Measurements from ENCODE around the gene ARFGEF3.

Gene ARFGEF3

DNA sequence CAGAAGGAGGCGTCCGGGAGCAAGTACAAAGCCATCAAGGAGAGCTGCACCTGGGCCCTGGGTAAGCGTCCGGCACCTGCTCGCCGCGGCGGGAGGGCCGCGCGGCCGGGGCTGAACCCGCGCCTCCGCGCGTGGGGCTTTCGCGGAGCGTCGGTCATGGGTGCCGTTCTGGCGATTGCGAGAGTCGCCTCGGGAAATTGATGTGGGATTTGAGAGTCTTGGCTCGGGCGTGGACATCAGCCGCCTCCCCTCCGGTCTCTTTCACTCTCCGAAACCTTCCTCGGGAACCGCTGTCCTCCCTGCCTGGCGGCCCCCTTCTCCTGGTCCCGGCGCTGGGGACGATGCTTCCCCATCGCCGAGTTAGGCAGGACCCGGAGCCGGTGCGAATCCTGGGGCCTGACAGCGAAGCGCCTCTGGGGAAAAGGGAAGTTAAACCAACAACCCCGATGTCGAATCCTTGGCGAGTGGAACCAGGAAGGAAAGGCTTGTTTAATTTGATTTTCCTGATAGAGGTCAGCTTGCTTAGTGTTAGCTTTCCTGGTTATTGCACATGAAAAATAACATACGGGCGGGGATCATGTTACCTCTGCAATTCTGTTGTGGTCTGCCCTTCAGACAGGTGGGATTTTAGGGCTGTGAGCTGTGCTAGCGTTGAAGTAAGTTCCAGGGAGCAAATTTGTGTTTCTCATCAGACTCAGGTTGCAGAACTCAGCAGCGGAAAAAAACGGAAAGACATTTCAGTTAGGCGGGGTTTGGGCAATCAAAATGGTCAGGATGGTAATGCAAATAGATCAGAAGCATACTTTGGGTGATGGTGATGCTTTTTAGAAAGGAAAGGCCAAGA, 594 bp downstream of the ARFGEF3 start:
- DNase-seq (ENCODE audit: low read depth) = no peak

DNA sequence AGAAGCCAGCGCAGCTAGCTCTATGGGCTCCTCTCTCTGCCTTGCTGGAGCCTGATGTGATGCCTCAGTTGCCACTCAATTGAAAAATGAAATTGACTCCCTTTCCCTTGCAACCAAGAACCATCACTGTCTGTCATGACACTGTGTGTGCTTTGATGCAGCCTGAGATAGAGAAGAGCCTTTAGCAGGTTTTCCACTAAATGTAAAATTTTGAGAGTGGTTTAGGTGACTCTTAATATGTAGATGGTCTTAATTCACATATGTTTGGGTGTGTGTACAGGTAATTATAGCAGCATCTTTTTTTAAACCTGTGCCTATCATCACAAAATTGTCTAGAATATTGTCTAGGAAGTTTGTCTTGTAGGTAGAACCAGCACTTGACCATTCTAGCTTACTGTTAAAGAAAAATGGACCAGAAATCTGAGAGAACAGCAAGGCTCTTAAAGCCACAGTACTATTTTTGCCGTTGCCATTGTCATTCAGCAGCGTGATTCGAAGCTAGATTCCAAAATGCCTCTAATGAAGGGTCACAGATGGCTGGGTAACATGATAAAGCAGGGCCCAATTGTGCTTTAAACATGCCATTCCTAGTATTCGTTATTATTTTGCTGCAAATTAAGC, 1.3 kb downstream of the ARFGEF3 start:
- DNase-seq (ENCODE audit: low read depth) = no peak

DNA sequence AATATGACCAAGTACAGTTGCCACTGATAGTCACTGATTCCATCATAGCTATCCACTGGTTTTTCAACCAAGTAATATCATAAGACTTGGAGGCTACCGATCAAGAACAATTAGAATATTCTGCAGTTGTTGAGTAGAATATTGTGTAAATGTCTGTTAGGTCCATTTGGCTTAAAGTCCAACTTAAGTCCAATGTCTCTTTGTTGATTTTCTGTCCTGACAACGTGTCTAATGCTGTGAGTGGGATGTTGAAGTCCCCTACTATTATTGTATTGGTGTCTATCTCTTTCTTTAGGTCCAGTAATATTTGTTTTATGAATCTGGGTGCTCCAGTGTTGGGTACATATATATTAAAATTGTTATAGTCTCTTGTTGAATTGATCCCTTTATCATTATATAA, 13.9 kb downstream of the ARFGEF3 start:
- DNase-seq (ENCODE audit: low read depth) = no peak

DNA sequence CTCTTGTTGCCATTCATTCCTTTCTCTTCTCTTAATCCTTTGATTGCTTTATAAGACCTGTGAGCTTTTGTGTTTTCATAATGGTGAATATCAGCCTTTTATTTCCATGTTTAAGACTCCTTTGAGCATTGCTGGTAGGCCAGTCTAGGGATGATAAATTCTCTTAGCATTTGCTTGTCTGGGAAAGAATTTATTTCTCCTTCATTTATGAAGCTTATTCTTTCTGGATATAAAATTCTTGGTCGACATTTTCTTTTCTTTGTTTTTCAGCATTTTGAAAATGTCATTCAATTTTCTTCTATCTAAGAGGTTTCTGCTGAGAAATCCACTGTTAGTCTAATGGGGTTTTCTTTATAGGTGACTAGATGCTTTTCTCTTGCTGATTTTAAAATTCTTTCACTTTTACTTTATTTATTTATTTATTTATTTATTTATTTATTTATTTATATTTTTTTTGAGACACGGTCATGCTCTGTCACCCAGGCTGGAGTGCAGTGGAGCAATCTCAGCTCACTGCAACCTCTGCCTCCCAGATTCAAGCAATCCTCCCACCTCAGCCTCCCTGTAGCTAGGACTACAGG, 15.0 kb downstream of the ARFGEF3 start:
- no peak for DNase-seq (ENCODE audit: low read depth)

DNA sequence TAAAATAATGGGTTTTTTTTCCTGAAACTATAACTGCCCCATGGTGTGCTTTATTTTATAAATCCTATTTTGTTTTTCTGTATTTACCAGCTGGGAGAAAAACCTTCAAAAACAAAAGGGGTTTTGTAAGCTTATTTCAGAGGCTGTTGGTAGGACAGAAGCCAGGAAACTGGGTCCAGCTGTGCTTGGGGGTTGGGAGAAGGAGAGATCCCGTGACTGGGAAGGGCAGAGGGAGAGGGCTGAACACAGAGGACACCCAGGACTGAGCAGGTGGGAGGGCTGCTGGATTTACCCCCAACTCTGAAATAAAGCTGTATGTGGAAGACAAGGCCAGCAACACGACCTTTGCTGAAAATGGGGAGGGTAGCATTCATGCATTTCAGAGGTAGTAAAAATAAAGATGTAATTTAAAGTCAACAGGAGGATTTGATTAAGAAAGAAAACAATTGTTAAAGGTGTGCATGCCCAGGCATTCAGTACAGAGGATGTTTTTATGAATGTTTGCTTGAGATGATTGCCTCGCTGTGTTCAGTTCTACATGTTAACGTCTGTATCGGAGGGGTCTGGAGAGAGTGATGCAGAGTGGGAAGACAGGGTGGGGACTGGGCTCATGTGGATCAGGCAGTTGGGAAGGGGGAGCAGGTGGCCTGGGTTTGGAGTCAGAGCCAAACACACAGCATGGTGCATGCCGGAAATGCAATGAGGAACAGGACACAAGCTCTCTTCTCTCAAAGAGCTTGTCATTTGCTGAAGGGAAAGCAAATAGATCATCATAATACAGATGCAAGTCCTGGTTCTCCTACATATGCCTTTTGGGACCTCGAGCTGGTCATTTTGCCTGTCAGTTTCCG, 21.4 kb downstream of the ARFGEF3 start:
- no peak for DNase-seq (ENCODE audit: low read depth)

DNA sequence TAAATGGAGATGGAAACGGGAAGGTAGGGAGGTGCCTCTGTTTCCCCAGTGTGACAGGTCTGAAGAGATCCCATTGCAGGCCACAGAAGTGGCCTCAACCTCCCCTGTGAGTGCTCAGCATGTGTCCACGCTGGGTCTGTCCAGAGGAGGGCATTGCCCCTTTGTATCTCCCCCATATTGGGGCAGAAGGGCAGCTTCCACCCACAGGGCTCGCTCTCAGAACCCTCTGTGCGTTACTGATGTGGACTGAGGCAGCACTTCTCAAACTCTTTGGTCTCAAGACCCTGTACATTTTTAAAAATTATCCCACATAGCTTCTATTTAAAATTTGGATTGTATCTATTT, 22.0 kb downstream of the ARFGEF3 start:
- no peak for DNase-seq (ENCODE audit: low read depth)

DNA sequence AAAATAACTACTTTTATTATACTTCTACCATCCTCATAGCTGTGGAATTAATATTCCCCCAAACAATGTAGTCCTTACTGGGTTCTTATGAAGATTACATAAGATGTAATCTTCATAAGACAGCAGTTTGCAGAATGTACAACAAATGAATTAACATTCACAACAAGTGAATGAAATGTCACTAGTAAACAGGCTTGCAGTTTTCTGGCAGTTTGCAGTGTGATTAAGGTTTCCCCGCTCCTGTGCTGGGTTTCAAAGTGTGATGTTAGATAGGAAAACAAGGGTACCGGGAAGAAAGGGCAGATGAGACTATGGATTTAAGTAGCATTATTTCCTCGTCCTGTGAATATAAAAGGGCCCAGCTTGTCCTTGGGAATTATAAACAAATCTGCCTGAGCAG, 22.5 kb downstream of the ARFGEF3 start:
- DNase-seq (ENCODE audit: low read depth) = no peak

DNA sequence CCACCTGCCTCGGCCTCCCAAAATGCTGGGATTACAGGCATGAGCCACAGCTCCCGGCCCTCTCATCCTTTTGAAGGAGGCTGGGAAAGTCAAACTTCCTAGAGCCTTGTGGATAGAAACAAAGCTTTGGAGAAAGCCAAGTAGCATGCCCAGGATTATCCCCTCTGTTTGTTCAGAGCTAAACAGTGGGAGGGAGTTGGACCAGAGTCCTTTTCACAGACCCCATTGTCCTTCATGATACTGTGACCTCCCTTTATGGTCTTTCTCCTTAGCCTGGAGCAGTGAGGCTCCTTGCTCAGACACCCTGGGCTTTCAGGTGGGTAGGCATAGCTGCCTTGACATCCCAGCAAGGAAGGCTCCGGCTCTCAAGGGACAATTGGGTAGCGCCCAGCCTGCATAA, 25.4 kb downstream of the ARFGEF3 start:
- no peak for DNase-seq (ENCODE audit: low read depth)

DNA sequence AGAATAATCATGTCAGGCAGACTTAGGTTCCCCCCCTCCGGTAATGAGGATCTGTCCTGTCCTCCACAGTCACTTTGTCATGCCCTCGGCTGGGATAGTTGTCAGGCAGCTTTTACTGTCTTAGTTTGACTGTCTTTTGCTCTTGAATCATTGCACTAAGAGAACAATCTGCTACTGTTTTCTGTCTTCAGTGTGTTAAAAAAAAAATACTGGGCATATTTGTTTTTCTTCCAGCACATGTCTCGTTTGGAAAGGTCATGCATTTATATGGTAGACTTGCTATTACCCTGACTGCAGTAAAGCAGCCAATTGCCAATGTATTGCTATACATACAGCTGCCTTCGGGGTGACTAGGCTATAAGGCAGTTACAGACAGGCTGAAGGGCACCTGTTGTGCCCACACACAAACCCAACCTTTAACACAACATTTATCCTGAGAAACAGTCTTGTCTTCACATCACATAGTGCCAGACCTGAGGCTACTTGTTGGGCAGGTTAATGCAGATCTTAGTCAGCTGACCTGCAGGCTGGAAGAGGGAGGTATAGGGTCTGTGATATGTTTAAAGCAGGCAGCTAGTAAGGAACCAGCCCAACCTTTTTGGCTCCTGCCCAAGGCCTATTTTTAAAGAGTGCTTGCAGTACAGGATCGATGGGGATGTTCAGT, 26.7 kb downstream of the ARFGEF3 start:
- DNase-seq (ENCODE audit: low read depth) = no peak

DNA sequence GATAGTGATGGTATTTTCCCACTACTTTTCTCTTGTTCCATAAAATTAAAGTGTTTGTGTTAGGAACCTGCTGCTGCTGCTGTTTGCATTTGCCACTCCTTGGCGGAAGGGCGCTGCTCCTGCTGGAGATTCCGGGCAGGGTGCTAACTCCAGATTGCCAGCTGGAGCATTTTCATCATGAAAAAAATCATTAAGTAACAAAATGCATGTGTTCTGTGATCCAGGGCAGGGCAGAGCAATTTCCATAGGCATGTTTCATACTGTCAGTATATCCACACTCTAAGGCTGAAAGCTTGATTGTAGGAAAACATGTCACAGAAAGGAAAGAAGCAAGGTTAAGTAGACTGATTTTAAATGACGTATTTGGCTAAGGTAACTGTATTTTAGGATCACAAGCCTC, 32.5 kb downstream of the ARFGEF3 start:
- DNase-seq (ENCODE audit: low read depth) = no peak

DNA sequence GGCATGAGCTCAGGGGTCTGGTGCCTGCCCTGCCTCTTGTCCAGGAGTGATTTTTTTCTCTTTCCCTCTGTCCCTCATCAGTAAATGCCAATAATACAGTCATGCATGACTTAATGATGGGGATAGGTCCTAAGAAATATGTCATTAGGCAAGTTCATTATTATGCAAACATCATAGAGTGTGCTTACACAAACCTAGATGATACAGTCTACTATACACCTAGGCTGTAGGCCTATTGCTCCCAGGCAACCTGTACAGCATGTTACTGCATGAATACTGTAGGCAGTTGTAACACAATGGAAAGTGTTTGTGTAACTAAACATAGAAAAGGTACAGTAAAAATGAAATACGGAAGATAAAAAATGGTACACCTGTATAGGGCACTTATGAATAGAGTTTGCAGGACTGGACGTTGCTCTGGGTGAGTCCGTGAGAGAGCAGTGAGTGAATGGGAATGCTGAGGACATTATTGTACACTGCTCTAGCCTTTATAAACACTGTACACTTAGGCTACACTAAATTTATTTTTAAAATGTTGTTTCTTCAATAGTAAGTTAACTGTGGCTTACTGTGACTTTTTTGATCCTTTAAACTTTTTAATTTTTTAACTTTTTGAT, 34.5 kb downstream of the ARFGEF3 start:
- no peak for DNase-seq (ENCODE audit: low read depth)

DNA sequence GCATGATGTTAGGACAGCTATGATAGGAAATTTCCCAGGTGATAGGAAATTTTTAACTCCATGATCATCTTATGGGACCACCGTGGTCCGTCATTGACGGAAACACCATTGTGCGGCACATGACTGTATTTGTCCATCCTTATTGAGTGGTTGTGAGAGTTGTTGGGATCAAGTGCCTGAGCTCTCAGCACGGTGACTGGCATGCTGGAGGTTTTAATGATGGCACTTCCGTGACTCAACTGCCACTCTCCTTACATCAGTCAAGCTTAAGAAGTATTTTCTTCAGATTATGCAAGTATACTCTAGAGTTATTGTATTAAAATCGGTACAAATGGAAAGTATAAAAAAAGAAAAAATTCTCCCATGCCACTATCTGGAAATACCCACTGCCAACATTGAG, 35.8 kb downstream of the ARFGEF3 start:
- DNase-seq (ENCODE audit: low read depth) = no peak

DNA sequence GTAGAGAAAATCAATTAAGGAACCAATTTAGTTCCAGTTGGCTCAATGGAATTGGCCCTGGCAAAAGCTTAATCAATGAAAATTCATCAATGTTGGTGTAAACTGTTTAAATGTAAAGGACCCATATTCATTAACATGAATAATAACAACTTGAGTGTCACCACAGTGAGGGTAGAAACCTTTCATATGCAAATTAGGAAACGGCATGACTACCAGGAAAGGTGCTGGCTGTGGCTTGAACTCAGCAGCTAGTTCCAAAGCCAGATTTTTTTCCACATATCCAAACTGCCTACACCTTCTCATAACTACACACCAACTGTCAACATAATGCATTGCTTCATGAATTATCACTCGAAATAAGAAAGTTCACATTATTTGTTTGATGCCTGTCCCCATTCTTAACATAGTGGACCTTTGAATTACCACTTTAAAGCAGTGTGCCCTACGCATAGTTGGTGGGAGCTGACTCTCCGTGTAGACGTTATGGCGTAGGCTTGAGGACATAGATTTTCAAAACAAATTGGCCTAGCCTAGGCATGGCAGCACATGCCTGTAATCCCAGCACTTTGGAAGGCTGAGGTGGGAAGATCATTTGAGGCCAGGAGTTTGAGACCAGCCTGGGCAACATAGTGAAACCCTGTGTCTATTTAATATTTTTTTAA, 36.8 kb downstream of the ARFGEF3 start:
- no peak for DNase-seq (ENCODE audit: low read depth)

DNA sequence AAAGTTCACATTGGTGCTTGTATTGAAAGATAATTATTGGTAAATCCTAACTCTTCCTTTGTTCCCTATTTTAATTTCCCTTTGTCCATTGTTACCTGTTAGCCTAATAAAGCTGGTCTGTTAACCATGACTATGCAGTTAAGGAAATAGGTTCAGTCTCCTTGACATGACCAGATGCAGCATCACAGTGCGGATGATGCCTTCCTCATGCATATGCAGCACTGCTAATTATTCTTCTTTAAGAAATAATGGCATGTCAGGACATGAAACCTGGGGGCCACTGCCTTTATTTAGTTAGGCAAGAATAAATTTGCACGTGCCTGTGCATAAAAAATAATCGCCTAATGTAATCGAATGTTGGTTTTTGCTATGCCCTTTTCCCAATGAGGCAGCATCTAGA, 40.1 kb downstream of the ARFGEF3 start:
- no peak for DNase-seq (ENCODE audit: low read depth)

DNA sequence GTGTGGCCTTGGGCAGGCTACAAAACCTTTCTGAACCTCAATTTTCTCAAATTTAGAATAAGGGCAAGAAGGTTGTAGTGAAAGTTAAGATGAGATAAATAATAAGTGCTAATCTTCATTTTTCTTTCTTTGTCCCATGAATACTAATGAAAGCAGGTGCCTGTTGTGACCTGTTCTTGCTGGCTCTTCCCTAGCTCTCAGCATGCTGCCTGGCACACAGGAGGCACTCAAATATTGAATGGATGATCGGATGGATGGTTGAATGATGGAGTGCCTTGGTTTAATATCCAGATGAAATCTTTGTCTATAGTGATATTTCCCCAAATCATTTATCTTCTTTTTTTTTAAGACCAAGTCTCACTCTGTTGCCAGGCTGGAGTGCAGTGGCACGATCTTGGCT, 41.6 kb downstream of the ARFGEF3 start:
- DNase-seq (ENCODE audit: low read depth) = no peak

DNA sequence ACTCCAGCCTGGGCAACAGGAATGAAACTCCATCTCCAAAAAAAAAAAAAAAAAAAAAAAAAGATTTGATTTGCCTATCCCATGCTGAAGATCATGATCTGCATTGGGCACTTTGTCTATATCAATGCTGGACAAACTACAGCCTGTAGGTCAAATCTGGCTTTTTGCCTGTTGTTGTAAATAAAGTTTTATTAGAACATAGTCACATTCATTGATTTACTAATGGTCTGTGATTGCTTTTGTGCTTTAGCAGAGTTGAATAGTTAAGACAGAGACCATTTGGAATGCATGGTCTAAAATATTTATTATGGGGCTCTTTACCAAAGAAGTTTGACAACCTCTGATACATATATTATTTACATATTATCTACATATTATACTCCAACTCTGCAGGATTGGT, 42.6 kb downstream of the ARFGEF3 start:
- DNase-seq (ENCODE audit: low read depth) = no peak

DNA sequence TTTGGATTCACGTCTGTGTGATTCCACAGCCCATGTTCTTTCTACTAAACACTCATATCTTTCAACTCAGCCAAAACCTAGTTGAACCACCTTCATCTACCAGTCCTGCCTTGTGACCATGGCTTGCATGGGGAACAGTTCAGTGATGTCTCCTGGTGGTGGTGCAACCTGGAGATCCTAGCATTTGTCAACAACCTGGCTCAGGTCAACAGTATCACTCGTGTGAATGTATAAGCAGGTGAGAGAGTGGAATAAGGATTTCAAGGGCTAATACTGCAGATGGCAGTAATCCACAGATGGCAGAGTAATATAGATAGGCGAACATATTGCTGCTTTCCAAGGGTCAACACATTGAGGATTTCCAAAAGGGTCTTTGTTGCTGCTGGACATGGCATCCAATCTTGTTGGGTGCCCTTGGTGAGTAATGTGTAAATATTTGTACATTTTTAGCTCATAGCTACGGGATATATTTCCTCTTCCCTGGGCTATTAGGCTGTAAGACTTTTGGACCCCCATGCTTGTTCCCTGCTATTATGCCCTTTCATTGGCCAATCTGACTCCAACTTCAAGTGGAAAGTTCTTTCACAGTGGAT, 43.1 kb downstream of the ARFGEF3 start:
- no peak for DNase-seq (ENCODE audit: low read depth)

DNA sequence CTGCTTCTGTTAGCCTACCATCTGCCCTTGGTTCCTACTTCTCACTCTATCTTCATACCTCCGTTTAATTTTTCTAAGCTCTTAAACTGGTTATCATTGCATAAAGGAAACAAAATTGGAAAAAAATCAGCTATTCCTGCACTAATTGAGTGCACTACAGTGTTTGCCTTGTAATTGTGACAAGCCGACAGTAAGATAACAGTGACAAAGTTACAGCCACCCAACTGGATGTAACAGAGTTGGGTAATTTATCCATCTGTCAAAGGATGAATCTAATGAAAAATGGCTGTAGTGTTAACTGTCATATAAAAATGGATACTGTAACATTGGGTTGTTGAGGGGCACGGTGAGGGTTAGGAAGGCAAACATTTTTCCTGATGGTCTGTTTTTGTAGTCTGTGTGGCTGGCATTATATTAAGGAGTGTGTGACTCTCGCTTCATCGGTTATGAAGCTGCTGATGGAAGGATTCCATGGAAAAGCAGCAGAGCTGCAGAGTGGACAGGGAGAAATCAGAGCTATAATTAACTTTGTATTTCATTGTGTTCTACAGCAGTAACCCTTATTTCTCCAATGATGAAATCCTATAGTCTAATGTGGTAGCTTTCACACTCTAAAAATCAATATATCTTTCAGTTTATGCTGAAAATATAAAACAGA, 43.8 kb downstream of the ARFGEF3 start:
- DNase-seq (ENCODE audit: low read depth) = no peak

DNA sequence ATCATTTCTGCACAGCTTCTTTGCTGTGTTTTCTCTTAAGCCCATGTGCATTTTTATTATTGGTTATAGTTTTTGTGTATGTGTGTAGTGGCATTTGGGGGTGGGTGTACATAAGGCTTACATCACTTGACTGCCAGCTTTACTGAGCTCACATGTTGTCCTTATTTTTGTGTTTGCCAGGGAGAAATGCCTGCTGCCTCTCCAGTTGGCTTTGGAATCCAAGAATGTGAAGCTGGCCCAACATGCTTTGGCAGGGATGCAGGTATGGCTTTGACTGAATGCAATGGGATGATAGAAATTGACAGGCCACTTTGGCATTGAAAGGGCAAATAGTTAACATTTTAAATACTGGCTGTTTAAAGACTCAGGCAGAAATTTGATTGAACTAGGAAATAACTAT, 45.1 kb downstream of the ARFGEF3 start:
- DNase-seq (ENCODE audit: low read depth) = no peak

DNA sequence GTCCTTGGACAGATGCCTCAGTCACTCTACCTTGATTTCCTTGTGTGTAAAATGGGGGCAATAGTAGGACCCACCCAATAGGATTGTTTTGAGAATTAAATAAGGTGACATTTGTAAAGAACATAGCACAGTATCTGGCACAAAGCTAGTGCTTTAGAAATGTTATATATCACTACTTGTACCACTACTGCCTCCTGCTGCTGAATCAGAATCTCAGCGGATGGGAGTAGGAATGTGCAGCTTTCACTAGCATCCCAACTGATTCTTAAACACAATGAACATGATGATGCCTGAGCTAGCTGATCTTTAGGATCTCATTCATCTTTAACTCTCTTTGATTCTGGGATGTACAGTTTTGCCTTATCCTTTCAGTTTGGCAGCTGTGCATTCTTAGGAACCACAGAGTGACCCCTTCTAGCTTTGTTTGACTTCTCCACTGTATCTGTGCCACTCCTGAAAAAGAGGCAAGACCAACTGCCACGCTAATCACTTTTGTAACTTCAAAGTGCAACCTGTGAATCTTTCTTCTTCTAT, 49.4 kb downstream of the ARFGEF3 start:
- no peak for DNase-seq (ENCODE audit: low read depth)
